HG03045 (cell line): ENCODE data around the gene THRSP.
"Not testable (repeated sequence)": the region's sequence is repeated elsewhere in the genome, so short reads cannot be mapped to it uniquely, and the experiment has no call there.

Experiments used
- ATAC-seq: cut with Tn5 transposase; IDR thresholded peaks from one replicate; pipeline ENCODE4 v1.9.1; 2021; ENCODE audit warnings: mild to moderate bottlenecking, moderate library complexity; ENCODE audit not compliant: unreplicated experiment

THRSP gene

GRCh38 chr11:78063440-78064181, at the start of gene THRSP:
Gene THRSP (plus strand): TSS chr11:78063861. CDS start chr11:78063882, 21 bp downstream.
- no peak for ATAC-seq

DNA sequence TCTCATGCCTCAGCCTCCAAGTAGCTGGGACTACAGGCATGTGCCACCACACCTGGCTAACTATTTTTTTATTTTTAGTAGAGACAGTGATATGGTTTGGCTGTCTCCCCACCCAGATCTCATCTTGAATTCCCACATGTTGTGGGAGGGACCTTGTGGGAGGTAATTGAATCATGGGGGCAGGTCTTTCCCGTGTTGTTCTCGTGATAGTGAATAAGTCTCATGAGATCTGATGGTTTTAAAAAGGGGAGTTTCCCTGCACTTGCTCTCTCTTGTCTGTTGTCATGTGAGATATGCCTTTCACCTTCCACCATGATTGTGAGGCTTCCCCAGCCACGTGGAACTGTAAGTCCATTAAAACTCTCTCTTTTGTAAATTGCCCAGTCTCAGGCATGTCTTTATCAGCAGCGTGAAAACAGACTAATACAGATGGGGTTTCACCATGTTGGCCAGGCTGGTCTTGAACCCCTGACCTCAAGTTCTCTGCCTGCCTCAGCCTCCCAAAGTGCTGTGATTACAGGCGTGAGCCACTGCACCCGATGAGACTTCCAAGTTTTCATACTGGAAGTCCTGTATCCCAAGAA, 48.6 kb upstream of the THRSP start:
- not testable (repeated sequence) for ATAC-seq

GRCh38 chr11:78015878-78016277, 47.8 kb upstream of the THRSP start:
- no peak for ATAC-seq

GRCh38 chr11:78019808-78020207, 43.9 kb upstream of the THRSP start:
- no peak for ATAC-seq

- no peak for ATAC-seq
These were observed 43.4 kb upstream of the THRSP start for GRCh38 chr11:78020246-78020645.

DNA sequence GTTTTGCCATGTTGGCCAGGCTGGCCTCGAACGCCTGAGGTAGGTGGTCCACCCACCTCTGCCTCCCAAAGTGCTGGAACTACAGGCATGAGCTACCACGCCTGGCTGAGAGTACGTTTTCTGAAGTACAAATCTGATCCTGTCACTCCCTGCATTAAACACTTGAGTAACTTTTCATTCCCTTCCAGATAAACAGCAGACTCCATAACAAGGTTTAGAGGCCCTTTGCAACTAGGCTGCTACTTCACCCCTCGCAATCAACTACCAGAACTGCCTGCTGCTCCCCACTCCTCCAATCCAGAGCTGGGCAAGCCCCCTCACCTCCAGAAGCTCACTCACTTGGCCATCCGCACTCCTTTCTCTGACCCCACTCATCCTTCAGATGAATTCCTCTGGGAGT, 42.0 kb upstream of the THRSP start:
- ATAC-seq = no peak

GRCh38 chr11:78022397-78023396, 41.0 kb upstream of the THRSP start, which contains the start of gene KCTD14:
Gene KCTD14 (minus strand): TSS chr11:78023276. CDS start chr11:78023249, 27 bp downstream.
- ATAC-seq = no peak

- ATAC-seq = no peak
These were observed 40.2 kb upstream of the THRSP start for GRCh38 chr11:78023426-78023825.

DNA sequence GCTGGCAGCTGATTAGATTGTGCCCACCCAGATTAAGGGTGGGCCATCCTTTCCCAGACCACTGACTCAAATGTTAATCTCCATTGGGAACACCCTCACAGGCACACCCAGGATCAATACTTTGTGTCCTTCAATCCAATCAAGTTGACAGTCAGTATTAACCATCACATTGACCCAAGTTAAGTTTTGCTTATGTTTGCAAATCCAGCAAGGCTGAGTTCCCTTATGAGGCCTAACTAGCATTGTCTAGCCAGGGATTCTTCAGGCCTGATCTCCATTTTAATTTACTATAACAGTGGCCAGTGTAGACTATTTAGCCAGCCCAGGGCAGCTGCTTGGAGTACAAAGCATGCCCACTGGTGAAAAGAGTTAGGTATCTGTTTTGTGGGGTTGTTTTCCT, 38.3 kb upstream of the THRSP start:
- no peak for ATAC-seq

DNA sequence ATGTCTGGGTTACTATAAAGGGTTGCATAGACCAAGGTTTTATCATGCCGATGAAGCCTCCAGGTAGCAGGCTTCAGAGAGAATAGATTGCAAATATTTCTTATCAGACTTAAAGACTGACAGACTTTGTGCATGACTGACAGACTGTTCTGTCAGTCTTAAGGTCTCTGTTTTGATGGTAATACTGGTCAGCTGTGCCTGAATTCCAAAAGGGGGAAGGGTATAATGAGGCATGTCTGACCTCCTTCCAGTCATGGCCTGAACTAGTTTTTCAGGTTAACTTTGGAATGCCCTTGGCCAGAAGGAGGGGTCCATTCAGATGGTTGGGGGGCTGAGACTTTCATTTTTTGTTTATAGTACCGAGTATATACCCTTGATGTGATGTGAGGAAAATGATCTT, 35.9 kb upstream of the THRSP start:
- ATAC-seq = no peak

- ATAC-seq = not testable (repeated sequence)
These were observed 35.2 kb upstream of the THRSP start for GRCh38 chr11:78028423-78028822.

DNA sequence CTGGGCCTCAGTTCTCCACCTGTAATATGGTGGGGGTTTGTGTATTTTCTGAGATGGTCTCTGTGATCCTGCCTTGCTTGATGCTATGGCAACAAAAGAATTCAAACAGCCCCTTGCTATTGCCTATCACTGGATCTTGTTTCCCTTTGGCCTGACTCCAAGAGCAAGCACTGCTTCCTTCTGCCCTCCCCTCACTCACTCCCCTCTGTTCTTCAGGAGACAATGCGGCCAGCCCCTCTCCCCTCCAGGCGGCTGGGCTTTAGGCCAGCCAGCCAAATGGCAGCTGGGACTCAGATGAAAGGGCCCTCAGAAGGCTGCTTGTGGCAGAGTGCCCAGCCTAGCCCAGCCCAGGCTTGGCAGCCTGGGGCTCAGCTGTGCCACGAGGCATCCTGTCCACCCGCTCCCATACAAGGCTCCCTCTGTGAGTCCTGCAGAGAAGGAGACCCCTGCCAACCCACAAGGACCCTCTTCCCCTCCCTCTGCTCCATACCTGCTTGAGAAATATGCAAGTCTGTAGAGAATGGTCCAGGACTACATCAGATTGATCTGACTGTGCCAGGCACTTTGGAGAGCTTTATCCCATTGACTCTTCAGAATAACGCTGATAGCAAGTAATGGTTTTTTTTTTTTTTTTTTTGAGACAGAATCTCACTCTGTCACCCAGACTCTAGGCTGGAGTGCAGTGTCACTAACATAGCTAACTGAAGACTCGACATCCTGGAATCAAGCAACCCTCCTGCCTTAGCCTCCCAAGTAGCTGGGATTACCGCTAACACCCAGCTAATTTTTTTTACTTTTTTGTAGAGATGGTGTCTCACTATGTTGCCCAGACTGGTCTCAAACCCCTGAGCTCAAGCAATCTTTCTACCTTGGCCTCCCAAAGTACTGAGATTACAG, 33.0 kb upstream of the THRSP start:
- no peak for ATAC-seq

- ATAC-seq = no peak
These were observed 32.0 kb upstream of the THRSP start for GRCh38 chr11:78031629-78032028.

DNA sequence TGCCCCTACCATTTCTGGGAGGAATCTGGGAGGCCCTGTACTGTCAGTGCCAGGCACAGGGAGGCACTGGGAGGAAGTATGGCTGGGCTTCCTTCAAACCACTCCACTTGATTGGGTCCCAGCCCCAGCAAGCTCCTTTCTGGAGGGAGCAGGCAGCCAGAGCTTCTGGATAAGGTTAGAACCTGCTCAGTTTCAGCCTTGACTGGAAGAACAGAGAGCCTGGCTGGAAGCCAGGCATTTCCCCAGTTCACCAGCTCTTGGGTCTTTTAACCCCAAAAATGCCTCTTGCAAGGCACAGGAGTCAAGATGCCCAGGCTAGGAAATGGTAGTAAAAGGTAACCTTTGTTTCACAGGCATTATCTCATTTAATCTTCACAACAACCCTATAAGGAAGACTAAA, 31.6 kb upstream of the THRSP start:
- ATAC-seq = no peak

- no peak for ATAC-seq
These were observed 30.6 kb upstream of the THRSP start for GRCh38 chr11:78033040-78033439.

DNA sequence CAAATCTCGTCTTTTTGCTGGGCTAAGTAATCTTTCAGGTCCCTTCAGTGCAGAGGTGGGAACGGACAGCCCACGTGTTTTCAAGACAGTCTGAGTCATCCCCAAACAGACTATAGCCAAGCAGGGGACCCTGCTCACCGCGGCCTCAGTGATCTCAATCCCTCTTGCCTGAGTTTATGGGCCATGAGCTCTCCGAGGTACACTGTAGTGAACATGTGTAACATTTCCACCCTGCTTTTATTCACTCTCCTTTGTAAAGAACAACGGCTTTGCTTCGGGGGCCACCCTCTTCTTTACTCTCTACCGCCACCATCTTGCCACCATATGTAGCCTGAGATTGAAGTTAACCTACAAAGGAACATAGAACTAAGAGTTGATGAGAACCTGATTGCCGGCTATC, 29.0 kb upstream of the THRSP start:
- ATAC-seq = no peak

DNA sequence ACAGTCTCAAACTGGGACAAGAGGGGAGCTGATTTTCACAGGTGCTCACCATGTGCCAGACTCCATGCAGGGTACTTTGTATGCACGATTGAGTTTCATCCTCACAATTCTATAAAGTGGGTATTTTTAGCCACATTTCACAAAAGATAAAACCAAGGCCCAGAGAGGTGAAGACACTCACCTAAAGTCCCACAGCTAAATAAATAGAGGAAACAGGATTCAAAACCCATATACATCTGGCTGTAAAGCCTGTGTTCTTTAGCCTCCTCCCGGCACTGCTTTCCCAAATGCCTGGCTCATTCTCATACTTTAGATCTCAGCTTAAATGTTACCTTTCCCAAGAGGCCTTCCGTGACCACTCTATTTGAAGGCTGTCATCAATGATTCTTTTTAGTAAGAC, 27.3 kb upstream of the THRSP start:
- no peak for ATAC-seq

DNA sequence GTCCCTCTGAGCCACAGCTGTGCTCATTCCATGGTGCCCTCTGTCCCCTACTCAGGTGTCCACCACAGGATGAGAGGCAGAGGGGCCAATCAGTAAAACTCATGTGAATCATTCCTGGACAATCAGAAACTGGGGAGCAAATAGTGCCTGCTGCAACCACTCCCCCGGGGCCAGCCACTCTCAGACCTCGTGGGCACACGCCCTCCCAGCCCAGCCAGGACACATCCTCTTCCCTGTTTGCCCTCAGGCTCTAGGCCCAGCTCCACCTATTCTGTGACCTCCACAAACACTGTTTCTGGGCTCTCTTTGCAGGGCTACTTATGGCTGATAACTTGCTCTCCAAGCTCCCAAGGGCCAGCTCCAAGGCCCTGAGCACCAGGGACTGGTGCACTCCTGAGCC, 26.6 kb upstream of the THRSP start:
- ATAC-seq = no peak

GRCh38 chr11:78037825-78038620, 25.6 kb upstream of the THRSP start:
- ATAC-seq = no peak
